Retinal pigment epithelial cell (primary cell): ENCODE measurements around the gene SCMH1.

Experiments
- DNase-seq: peaks from one replicate; pipeline ENCODE4 v3.0.0-alpha.2; 2010; ENCODE audit warnings: low read depth
- H3K4me3 ChIP-seq: 2 replicates; pipeline ENCODE4 v1.5.1; 2011; ENCODE audit warnings: mild to moderate bottlenecking, low read length, control low read depth, moderate library complexity
- CTCF ChIP-seq: conservative IDR thresholded peaks from 2 replicates; pipeline ENCODE4 v1.5.1; 2011; ENCODE audit warnings: low read depth, low read length, control low read depth, inconsistent platforms

SCMH1 gene

GRCh38 chr1:41021526-41022308, 220.4 kb downstream of the SCMH1 start, which contains the start of gene SLFNL1:
Gene SLFNL1 (minus strand): TSS chr1:41021725. CDS start chr1:41020660, 1,065 bp downstream.
- TF ChIP-seq CTCF, result no peak
- DNase-seq, result no peak
- no peak within 1 kb of the TSS for H3K4me3 ChIP-seq

GRCh38 chr1:41020654-41021053, 221.5 kb downstream of the SCMH1 start:
- no peak overlapping the region for H3K4me3 ChIP-seq
- no peak for TF ChIP-seq CTCF

GRCh38 chr1:41020109-41020576, 222.0 kb downstream of the SCMH1 start:
- no peak for TF ChIP-seq CTCF
- no peak overlapping the region for H3K4me3 ChIP-seq
- no peak for DNase-seq

More at GRCh38 chr1:41020654-41021053, 221.5 kb downstream of the SCMH1 start:
- no peak for DNase-seq

- no peak for DNase-seq
- H3K4me3 ChIP-seq, result no peak overlapping the region
- TF ChIP-seq CTCF, result no peak
These were observed 222.8 kb downstream of the SCMH1 start for GRCh38 chr1:41019353-41019745.

GRCh38 chr1:41018018-41018410, 224.1 kb downstream of the SCMH1 start:
- H3K4me3 ChIP-seq, result no peak overlapping the region
- no peak for DNase-seq

GRCh38 chr1:41017141-41018017, 224.7 kb downstream of the SCMH1 start:
- no peak for TF ChIP-seq CTCF
- H3K4me3 ChIP-seq, result no peak overlapping the region
- DNase-seq, result no peak

More at GRCh38 chr1:41018018-41018410, 224.1 kb downstream of the SCMH1 start:
- TF ChIP-seq CTCF, result no peak
